Activated effector memory CD4-positive, alpha-beta T cell treated with anti-CD3 and anti-CD28 coated beads, Interleukin-2, amount 50 U/mL, for 16 hours (primary cell): ENCODE measurements around the gene PRSS12.
"Not testable (repeated sequence)": the region's sequence is repeated elsewhere in the genome, so short reads cannot be mapped to it uniquely, and the experiment has no call there.

Experiments
- DNase-seq: peaks from one replicate; pipeline ENCODE4 v3.0.0-alpha.2; 2020

PRSS12 gene

DNA sequence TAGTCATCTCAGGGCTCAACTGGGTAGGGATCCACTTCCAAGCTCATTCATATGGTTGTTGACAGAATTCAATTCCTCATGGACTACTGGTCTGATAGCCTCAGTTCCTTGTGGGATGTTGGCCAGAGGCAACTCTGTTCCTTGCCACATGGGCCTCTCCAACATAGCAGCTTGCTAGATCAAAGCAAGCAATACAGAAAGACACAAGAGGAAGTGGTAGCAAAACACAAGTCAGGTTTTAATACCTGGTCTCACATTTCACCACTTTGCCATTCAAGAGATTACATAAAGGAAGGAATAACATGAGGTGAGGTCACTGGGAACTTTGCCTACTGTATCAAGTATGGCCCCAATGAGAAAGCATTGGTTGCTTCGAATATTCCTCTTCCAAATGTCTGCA is 79.2 kb downstream of the PRSS12 start:
- no peak for DNase-seq

DNA sequence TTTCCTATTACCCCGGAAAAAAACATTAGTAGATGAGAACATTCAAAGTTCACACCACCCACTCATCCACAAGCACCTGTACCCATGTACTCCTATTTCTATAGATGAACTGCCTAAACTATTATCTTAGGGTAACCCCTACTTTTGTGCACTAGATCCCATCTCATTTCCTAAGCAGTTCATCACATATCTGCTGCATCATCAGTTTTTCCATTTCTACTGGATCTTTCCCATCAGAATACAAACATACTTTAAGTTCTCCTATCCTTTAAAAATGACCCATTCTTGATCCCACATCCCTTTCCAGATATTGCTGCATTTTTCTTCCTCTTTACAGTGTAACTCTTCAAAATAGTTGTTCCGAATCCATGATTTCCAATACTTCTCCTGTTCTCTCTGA is 81.0 kb downstream of the PRSS12 start:
- no peak for DNase-seq

DNA sequence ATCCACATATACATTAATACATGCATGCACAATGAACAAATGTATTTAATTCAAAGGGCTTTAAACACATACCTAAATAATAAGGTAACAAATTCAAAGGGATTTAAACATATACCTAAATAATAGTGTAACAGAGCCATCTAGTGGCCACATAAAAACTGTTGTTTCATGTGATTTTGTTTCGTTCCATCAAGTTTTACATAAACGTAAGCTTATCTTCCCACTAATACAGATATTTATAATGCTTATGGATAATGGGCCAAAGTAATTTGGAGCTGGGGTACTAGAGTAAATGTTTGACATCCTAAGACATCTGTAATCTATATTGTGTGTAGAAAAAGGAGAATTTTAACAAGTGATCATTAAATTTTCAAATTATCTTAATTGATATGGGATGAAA is 82.3 kb downstream of the PRSS12 start:
- DNase-seq = no peak

DNA sequence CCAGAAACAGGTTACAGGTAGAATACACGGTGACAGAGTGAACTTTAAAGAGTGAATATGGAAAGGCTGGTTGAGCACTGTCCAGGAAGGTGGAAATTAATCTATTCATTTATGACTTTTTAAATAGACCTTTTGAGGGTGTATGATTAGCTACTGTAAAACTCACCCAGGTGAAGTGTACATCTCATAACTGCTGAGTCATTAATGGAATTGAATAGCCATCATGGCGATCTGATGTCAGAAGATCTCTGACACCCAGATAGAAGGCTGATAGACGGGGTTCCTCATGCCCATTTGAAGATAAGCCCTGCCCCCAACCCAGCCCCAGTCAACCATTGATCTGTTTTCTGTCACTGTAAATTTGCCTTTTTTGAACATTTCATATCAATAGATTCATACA is 84.0 kb downstream of the PRSS12 start:
- no peak for DNase-seq

DNA sequence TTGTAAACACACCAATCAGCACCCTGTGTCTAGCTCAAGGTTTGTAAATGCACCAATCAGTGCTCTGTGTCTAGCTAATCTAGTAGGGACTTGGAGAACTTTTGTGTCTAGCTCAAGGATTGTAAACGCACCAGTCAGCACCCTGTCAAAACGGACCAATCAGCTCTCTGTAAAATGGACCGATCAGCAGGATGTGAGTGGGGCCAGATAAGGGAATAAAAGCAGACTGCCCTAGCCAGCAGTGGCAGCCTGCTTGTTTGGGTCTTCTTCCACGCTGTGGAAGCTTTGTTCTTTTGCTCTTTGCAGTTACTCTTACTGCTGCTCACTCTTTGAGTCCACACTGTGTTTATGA is 86.7 kb downstream of the PRSS12 start:
- not testable (repeated sequence) for DNase-seq

DNA sequence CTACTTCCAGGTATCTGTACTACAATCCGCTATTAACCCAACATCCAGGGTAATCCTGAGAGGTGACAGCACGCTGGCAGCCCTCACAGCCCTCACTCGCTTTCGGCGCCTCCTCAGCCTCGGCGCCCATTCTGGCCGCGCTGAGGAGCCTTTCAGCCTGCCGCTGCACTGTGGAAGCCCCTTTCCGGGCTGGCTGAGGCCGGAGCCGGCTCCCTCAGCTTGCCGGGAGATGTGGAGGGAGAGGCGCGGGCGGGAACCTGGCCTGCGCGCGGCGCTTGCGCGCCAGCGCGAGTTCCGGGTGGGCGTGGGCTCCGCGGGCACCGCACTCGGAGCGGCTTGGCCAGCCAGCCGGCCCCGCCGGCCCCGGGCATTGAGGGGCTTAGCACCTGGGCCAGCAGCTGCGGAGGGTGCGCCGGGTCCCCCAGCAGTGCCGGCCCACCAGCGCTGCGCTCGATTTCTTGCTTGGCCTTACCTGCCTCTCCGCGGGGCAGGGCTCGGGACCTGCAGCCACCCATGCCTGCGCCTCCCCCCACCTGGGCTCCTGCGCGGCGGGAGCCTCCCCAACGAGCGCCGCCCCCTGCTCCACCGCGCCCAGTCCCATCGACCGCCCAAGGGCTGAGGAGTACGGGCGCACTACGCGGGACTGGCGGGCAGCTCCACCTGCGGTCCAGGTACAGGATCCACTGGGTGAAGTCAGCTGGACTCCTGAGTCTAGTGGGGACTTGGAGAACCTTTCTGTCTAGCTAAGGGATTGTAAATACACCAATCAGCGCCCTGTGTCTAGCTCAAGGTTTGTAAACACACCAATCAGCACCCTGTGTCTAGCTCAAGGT is 87.3 kb downstream of the PRSS12 start:
- DNase-seq = peak; percentile 68

DNA sequence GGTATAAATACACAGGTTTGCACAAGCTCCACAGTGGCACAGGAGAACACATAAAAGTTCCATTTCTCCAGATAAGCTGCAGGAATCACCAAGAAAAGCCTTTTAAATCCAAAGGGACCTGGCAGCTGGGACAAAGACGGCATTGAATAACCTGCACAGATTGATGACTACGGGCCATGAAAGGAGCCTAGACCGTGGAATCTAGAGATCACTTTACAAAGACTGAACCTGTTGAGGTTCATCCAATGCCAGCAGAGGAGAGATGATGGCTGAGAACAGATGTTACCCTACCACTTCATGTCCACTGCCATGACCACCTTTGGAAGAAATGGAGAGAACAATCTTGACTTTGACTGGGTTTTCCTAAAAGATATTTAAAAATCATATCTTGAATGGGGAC is 88.7 kb downstream of the PRSS12 start:
- no peak for DNase-seq

DNA sequence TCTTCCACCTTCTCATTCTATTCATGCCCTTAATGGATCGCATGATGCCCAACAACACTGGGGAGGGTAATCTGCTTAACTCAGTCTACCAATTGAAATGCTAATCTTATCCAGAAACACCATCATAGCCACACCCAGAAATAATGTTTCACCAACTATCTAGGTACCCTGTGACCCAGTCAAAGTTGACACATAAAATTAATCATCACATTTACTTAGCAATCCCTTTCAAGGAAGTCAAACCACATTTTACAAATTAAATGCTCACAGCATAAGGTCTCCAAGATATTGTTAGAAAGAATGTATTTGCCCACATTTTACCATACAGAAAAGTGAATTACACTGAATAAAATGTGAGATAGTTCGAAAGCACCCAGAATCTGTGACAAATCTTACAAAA is 92.5 kb downstream of the PRSS12 start:
- no peak for DNase-seq

DNA sequence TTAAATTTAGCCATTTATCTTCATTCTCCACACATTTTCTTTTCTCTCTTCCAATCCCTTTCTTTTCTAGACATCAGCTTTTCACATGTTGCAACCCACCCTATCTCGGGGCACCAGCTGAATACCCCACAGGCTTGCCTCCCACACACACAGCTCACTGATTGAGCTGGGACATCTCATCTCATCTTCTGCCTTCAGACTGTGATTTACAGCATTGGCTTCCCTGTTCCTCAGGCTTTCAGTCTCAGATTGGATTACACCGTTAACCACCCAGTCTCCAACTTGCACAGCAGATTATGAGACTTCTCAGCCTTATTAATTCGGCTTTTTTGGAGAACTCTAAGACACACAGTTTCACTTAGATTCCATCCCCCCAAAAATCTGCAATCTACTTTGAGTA is 93.7 kb downstream of the PRSS12 start:
- DNase-seq = no peak

DNA sequence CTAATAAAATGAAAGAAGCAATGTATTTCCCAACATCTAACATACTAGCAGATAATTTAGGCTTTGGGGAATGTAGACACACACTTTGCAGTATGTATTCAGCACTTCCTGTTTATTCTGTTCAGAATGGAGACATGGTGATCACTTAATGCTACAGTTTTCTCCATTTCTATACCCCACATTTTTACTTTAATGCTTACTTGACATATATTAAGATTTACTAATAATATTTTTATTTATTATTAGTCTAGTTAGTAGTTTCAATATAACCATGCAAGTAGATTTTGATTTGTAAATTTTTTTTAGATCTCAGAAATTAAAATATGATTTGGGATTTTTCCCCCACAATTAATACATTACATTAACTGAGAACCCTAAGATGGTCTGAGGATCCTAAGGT is 98.4 kb downstream of the PRSS12 start:
- no peak for DNase-seq

DNA sequence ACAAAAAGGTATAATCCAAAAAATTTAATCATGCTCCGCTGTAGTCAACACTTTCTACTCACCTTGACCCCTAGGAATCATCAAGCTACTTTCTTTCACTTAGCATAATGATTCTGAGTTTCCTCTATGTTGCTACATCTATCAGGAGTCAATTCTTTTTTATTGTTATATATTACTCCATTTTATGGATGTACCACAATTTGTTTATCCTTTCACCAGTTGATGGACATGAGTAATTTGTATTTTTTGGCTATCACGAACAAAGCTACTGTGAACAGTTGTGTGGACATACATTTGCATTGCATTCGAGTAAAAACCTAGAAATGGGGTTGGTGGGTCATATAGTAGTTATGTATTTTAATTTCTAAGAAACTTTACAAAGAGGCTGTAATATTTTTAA is 102.9 kb downstream of the PRSS12 start:
- no peak for DNase-seq

DNA sequence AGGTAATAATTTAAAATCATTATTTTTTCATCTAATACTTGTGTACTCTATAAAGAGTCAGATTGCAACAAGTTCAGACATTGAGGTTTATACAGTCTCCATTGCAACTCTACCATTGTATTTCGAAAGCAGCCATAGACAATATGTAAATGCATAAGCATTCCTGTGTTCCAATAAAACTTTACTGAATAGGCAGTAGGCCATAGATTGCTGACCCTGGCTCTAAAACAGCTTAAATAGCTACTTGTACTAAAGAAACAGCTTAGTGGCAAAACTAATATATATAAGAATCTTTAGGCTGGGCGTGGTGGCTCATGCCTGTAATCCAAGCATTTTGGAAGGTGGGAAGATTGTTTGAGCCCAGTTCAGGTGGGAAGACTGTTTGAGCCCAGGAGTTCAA is 115.3 kb downstream of the PRSS12 start:
- no peak for DNase-seq

DNA sequence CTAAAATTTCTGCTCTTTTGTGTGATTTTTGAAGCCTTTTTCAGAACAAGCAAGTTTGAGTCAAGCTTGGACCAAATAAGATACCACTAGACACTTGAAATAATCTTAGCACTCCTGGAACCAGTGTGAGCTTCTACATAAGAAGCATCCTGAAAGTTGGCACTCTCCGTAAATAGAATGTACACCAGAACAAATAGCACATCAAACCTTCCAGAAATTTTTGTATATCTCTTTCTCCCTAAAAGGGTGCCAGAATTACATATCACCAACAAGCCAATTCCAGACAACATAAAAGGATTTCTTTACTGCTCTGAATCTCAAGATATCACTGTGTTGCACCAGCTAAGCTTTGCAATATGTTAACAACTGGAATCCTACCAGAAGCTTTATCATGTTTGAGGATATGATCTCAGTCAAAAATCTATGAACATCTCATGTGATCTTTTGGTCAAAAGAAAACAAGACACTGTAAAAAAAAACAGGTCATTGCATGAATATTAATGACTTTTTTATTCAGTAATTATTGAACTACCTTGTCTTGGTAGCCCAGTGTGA is 117.2 kb downstream of the PRSS12 start:
- DNase-seq = no peak
